C4-2B (cell line): ENCODE results near the gene DNAJC10.

Experiments
- CTCF ChIP-seq: fragments of 450-650 bp; conservative IDR thresholded peaks from 2 replicates; pipeline ENCODE4 v1.5.1; 2017; ENCODE audit warnings: mild to moderate bottlenecking
- ZFX ChIP-seq: fragments of 450-650 bp; IDR thresholded peaks from 2 replicates; pipeline ENCODE4 v1.6.1; 2017

- no peak for TF ChIP-seq CTCF
- no peak for TF ChIP-seq ZFX
Measured at GRCh38 chr2:182741620-182742019, 25.6 kb downstream of the DNAJC10 start.
